Keratinocyte (primary cell): Measurements from ENCODE around the gene DSG4. TPM values are rescaled to one million over a fixed set of nuclear protein-coding genes. Genes with fewer than 3 reads are reported as not detected.

Experiments
- DNase-seq: peaks from one replicate; pipeline ENCODE4 v3.0.0-alpha.2; 2011; ENCODE audit warnings: low read depth, missing footprints, low spot score
- FAIRE-seq: peaks from 2 replicates; lab custom pipeline; 2011; peaks lifted over from hg19 to GRCh38; lab: Jason Lieb, UNC
- H2AFZ ChIP-seq: 2 replicates; pipeline ENCODE4 v1.6.0; 2012; ENCODE audit warnings: low read length, control low read depth, inconsistent platforms; ENCODE audit not compliant: control insufficient read depth
- H3K27ac ChIP-seq: 2 replicates; pipeline ENCODE4 v1.5.1; 2011; ENCODE audit warnings: low read length; ENCODE audit not compliant: control insufficient read depth, insufficient read depth
- H3K27me3 ChIP-seq: 3 replicates; pipeline ENCODE4 v1.6.0; 2011; ENCODE audit warnings: low read length; ENCODE audit not compliant: control insufficient read depth, insufficient read depth; ENCODE audit errors: extremely low read depth
- H3K36me3 ChIP-seq, 2 experiments: 2 replicates in 1 of 2; 3 replicates in 1 of 2; pipeline ENCODE4 v1.5.1; 2011; ENCODE audit warnings: low read length in 2 of 2, mild to moderate bottlenecking in 1 of 2; ENCODE audit not compliant: control insufficient read depth in 2 of 2, insufficient read depth in 2 of 2; ENCODE audit errors: extremely low read depth in 1 of 2
- H3K4me1 ChIP-seq: 3 replicates; pipeline ENCODE4 v1.5.1; 2011; ENCODE audit warnings: low read length; ENCODE audit not compliant: control insufficient read depth, insufficient read depth; ENCODE audit errors: extremely low read depth
- H3K4me2 ChIP-seq: 3 replicates; pipeline ENCODE4 v1.6.0; 2011; ENCODE audit warnings: low read depth, low read length; ENCODE audit not compliant: control insufficient read depth, insufficient read depth; ENCODE audit errors: extremely low read depth
- H3K4me3 ChIP-seq, 3 experiments: fragments of 200-600 bp in 1 of 3; sonication (generic) in 1 of 3; 2 replicates in 2 of 3; 3 replicates in 1 of 3; pipeline ENCODE4 v1.5.1; 2011 to 2016; ENCODE audit warnings: low read length in 3 of 3, mild to moderate bottlenecking in 3 of 3, control low read depth in 2 of 3, inconsistent platforms in 1 of 3, low read depth in 1 of 3, mixed read lengths in 1 of 3, mixed run types in 1 of 3, moderate library complexity in 1 of 3; ENCODE audit not compliant: control insufficient read depth in 2 of 3, insufficient read depth in 2 of 3; ENCODE audit errors: extremely low read depth in 1 of 3
- H3K79me2 ChIP-seq: 2 replicates; pipeline ENCODE4 v1.6.0; 2012; ENCODE audit warnings: low read length; ENCODE audit not compliant: control insufficient read depth, insufficient read depth
- H3K9ac ChIP-seq: 3 replicates; pipeline ENCODE4 v1.6.0; 2011; ENCODE audit warnings: low read length; ENCODE audit not compliant: control insufficient read depth, insufficient read depth; ENCODE audit errors: extremely low read depth
- H3K9me1 ChIP-seq: 3 replicates; pipeline ENCODE4 v1.6.0; 2011; ENCODE audit warnings: low read length; ENCODE audit not compliant: control insufficient read depth, insufficient read depth; ENCODE audit errors: extremely low read depth
- H3K9me3 ChIP-seq: 2 replicates; pipeline ENCODE4 v1.5.1; 2012; ENCODE audit warnings: low read depth, low read length; ENCODE audit not compliant: control insufficient read depth
- H4K20me1 ChIP-seq: 3 replicates; pipeline ENCODE4 v1.6.0; 2011; ENCODE audit warnings: low read length; ENCODE audit not compliant: control insufficient read depth, insufficient read depth; ENCODE audit errors: extremely low read depth
- EZH2 ChIP-seq: IDR thresholded peaks from one replicate; pipeline ENCODE4 v1.6.1; 2012; ENCODE audit warnings: inconsistent platforms, mild to moderate bottlenecking, low read length, moderate library complexity
- dilution Hi-C: fragments of 300-500 bp; cut with MboI; formaldehyde crosslinking; loops from one replicate; pipeline ENCODE4 v1.7.0; 2020; ENCODE audit warnings: low sequenced_read_pairs; ENCODE audit not compliant: extremely low pct_ligation_motif_present
- polyA plus RNA-seq, 5 experiments: library from polyadenylated mRNA; depleted of rRNA in 3 of 5; stranded (reverse) in 3 of 5; stranded (forward) in 1 of 5; unstranded in 1 of 5; fragments of >200 nt; gene quantifications; 1 replicate in 1 of 5; 2 replicates in 3 of 5; 3 replicates in 1 of 5; pipeline versions ENCODE4 v1.2.1 to v1.2.3, GENCODE V29; 2011 to 2012; ENCODE audit warnings: missing spikeins in 2 of 5, low read depth in 1 of 5, low replicate concordance in 1 of 5
- TF ChIP-seq, protein P1 (sequence below), 3 experiments: IDR thresholded peaks in 1 of 3; conservative IDR thresholded peaks in 1 of 3; optimal IDR thresholded peaks in 1 of 3; 2 replicates in 2 of 3; 3 replicates in 1 of 3; pipeline versions ENCODE3 to v1.5.1; 2011; ENCODE audit warnings: low read length in 3 of 3, mild to moderate bottlenecking in 3 of 3, moderate library complexity in 2 of 3, control low read depth in 1 of 3, inconsistent platforms in 1 of 3; ENCODE audit not compliant: insufficient read depth in 2 of 3; ENCODE audit errors: extremely low read depth in 1 of 3

The DSG4 gene
- polyA plus RNA-seq, 1 donor (not counting 4 experiments of a cell fraction or from before 2014, with no cell fraction given): 0.18 TPM

DNA sequence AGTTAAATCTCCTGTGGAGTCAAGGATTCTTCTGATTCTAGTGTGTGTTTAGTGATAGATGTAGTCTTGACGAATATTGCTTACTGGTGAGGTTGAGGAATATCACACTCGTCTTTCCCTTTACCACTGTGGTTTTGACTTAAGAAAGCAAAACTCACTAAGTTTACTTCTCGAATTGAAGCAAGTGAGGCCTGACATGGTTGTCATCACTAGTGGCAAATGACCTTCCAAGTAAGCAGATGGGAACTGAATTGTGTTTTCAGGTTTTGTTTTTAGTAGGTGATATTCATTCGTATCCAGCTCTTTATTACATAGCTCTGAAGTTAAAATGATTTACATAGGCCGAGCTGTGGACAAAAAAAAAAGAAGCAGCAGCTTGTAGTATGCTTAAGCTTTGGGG, 20.6 kb upstream of the DSG4 start:
- no peak overlapping the region for H2AFZ ChIP-seq
- H3K4me1 ChIP-seq: no peaks in the 10 kb centered on the region
- no peak overlapping the region for H3K27ac ChIP-seq
- no peaks in the 10 kb centered on the region for H3K9me1 ChIP-seq
- H3K9me3 ChIP-seq: no peaks in the 10 kb centered on the region
- no peaks in the 10 kb centered on the region for H3K36me3 ChIP-seq
- no peak overlapping the region for H3K9ac ChIP-seq
- no peaks in the 10 kb centered on the region for H4K20me1 ChIP-seq
- FAIRE-seq (no peak), DNase-seq (no peak)
- H3K27me3 ChIP-seq: no peaks in the 10 kb centered on the region
- TF ChIP-seq, protein P1, sequence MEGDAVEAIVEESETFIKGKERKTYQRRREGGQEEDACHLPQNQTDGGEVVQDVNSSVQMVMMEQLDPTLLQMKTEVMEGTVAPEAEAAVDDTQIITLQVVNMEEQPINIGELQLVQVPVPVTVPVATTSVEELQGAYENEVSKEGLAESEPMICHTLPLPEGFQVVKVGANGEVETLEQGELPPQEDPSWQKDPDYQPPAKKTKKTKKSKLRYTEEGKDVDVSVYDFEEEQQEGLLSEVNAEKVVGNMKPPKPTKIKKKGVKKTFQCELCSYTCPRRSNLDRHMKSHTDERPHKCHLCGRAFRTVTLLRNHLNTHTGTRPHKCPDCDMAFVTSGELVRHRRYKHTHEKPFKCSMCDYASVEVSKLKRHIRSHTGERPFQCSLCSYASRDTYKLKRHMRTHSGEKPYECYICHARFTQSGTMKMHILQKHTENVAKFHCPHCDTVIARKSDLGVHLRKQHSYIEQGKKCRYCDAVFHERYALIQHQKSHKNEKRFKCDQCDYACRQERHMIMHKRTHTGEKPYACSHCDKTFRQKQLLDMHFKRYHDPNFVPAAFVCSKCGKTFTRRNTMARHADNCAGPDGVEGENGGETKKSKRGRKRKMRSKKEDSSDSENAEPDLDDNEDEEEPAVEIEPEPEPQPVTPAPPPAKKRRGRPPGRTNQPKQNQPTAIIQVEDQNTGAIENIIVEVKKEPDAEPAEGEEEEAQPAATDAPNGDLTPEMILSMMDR (optimal IDR thresholded peaks at IDR 0.05 in 1 of 3, IDR thresholded peaks at IDR 0.05 in 1 of 3, conservative IDR thresholded peaks at IDR 0.05 in 1 of 3; ENCODE audit: extremely low read depth in 1 of 3, insufficient read depth in 2 of 3, low read length in 3 of 3): no peak
- no peak for TF ChIP-seq EZH2
- H3K4me2 ChIP-seq: no peak overlapping the region
- no peak overlapping the region for H3K4me3 ChIP-seq
- dilution Hi-C loops: no loop called here
- no peaks in the 10 kb centered on the region for H3K79me2 ChIP-seq

DNA sequence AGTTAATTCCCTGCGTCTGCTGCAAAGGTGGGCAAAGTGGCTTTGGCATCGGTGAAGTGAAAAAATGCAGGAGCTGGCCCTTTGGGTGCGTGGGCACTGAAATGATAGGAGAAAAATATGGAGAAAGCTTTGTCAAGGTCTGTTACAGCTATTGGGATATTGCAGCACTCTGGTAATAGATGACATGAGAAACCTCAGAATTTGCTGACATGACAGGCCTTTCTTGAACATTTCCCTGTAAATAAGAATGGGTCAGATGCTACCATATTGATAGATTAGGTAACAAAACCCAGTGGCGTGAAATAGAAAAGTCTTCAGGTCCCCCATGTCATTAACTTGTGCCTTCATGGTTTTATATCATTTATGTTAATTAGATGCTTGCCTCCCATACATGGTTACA, 12.4 kb upstream of the DSG4 start:
- Histone ChIP-seq H3K9ac (no peak overlapping the region), H2AFZ (no peak overlapping the region), H3K79me2 (no peaks in the 10 kb centered on the region), H3K27ac (no peak overlapping the region), H4K20me1 (no peaks in the 10 kb centered on the region), H3K4me2 (no peak overlapping the region), H3K36me3 (no peaks in the 10 kb centered on the region), H3K4me3 (no peak overlapping the region), H3K9me1 (no peaks in the 10 kb centered on the region), H3K9me3 (no peaks in the 10 kb centered on the region), H3K27me3 (no peaks in the 10 kb centered on the region), H3K4me1 (peaks cover 3% of the 10 kb centered on the region)
- FAIRE-seq: no peak
- dilution Hi-C loops: no loop called here
- TF ChIP-seq EZH2: no peak
- DNase-seq: no peak

DNA sequence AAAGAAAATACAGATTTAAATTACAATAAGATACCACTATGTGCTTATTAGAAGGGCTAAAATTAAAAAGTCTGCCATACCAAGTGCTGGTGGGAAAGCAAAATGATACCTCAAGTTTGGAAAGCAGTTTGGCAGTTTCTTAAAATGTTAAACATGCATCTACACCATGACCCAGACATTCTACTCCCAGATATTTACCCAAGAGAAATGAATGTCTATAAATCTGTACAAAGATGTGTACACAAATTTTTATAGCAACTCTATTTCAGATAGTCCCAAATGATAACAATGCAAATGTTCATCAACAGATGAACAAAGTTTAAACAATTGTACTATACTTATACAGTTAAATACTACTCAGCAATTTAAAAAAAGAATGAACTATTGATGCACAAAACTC, 7.1 kb upstream of the DSG4 start:
- Histone ChIP-seq H3K9ac (no peak overlapping the region), H3K9me1 (no peaks in the 10 kb centered on the region), H3K27me3 (no peaks in the 10 kb centered on the region), H4K20me1 (no peaks in the 10 kb centered on the region), H3K9me3 (no peaks in the 10 kb centered on the region), H3K27ac (no peak overlapping the region), H2AFZ (no peak overlapping the region), H3K4me2 (no peak overlapping the region), H3K4me3 (no peak overlapping the region), H3K79me2 (no peaks in the 10 kb centered on the region), H3K4me1 (no peaks in the 10 kb centered on the region), H3K36me3 (no peaks in the 10 kb centered on the region)
- dilution Hi-C loops: no loop called here
- FAIRE-seq (no peak), DNase-seq (no peak)
- no peak for TF ChIP-seq EZH2
- TF ChIP-seq, protein P1 (optimal IDR thresholded peaks at IDR 0.05 in 1 of 3, IDR thresholded peaks at IDR 0.05 in 1 of 3, conservative IDR thresholded peaks at IDR 0.05 in 1 of 3; ENCODE audit: extremely low read depth in 1 of 3, insufficient read depth in 2 of 3, low read length in 3 of 3): no peak
